ENCODE results near the gene ORAI2.

Gene ORAI2

DNA sequence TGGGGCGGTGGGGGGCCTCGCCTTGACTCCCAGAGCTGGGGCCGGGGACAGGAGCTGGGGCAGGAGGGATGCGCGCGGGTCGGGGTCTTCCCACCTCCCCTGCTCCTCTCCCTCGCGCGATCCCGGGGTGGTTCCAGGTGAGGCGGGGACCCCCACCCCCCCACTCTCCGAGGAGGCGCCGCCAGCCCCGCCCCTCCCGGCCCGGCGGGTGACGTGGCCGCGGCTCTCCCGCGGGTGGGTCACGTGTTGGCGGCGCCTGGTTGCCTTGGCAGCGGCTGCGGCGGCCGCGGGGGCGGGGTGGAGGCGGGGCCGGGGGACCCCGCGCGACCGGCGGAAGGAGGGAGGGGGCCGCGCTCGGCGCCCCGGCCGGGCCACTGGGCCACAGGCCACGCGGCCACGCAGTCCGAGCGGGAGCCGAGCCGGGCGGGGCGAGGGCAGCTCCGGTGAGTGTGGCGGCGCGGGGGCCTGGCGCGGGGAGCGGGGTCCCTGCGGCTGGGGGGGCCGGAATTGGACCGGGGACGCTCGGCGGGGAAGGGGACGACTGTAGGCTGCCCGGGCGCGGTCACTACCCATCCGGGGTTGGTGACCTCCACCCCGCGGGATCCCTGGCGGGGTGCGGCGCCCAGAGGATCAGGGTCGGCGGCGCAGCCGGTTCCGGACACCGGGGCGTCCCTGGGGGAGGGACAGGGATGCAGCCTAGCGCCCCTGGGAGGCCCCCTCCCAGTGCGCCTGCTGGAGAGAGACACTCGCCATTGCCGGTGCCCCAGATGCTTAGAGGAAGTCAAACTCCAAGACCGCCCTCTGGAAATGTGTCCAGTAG, at the start of gene ORAI2:
TSS of gene ORAI2 (plus strand) at position 357 of the 820 bp plus-strand sequence. CDS start 5,382 bp downstream, outside the sequence.
- peaks cover 15% of the 10 kb centered on the region for H3K36me3 ChIP-seq (replicated peaks; ENCODE audit: low read depth, low read length)
- peak within 1 kb of the TSS; percentile 93 for H3K27ac ChIP-seq (ENCODE audit: low read length)
- peaks cover 41% of the 10 kb centered on the region for H3K79me2 ChIP-seq (ENCODE audit: low read length)
- peak within 1 kb of the TSS; percentile 33; the same call in 1 of the 2 replicates for H2AFZ ChIP-seq (ENCODE audit: low read depth, low read length)
- peak within 1 kb of the TSS; percentile 91 for H3K4me3 ChIP-seq (ENCODE audit: low read length)
- H3K27me3 ChIP-seq (ENCODE audit: low read depth, low read length) = no peaks in the 10 kb centered on the region
- TF ChIP-seq EZH2phosphoT487 (IDR thresholded peaks at IDR 0.05; ENCODE audit: low read depth) (no peak), CTCF (IDR thresholded peaks at IDR 0.05; ENCODE audit: low read depth, low read length) (no peak)
- H4K20me1 ChIP-seq (ENCODE audit: insufficient read depth, low read length) = no peaks in the 10 kb centered on the region
- H3K9ac ChIP-seq (ENCODE audit: low read length) = peak within 1 kb of the TSS; percentile 99
- H3K4me2 ChIP-seq (ENCODE audit: low read length) = peak within 1 kb of the TSS; percentile 98
- peaks cover 43% of the 10 kb centered on the region for H3K4me1 ChIP-seq (ENCODE audit: low read length)
- no peaks in the 10 kb centered on the region for H3K9me3 ChIP-seq (ENCODE audit: insufficient read depth, low read length)

- Histone ChIP-seq H3K9me3 (ENCODE audit: insufficient read depth, low read length) (no peaks in the 10 kb centered on the region), H3K27me3 (ENCODE audit: low read depth, low read length) (no peaks in the 10 kb centered on the region), H3K4me3 (ENCODE audit: low read length) (no peak overlapping the region), H4K20me1 (ENCODE audit: insufficient read depth, low read length) (no peaks in the 10 kb centered on the region), H3K27ac (ENCODE audit: low read length) (no peak overlapping the region), H3K4me1 (ENCODE audit: low read length) (no peaks in the 10 kb centered on the region), H2AFZ (ENCODE audit: low read depth, low read length) (no peak overlapping the region), H3K79me2 (ENCODE audit: low read length) (no peaks in the 10 kb centered on the region), H3K4me2 (ENCODE audit: low read length) (no peak overlapping the region), H3K9ac (ENCODE audit: low read length) (no peak overlapping the region), H3K36me3 (replicated peaks; ENCODE audit: low read depth, low read length) (peaks cover 8% of the 10 kb centered on the region)
- TF ChIP-seq CTCF (IDR thresholded peaks at IDR 0.05; ENCODE audit: low read depth, low read length) (no peak), EZH2phosphoT487 (IDR thresholded peaks at IDR 0.05; ENCODE audit: low read depth) (no peak)
These were observed 46.3 kb upstream of the ORAI2 start for GRCh38 chr7:102387064-102387463.

DNA sequence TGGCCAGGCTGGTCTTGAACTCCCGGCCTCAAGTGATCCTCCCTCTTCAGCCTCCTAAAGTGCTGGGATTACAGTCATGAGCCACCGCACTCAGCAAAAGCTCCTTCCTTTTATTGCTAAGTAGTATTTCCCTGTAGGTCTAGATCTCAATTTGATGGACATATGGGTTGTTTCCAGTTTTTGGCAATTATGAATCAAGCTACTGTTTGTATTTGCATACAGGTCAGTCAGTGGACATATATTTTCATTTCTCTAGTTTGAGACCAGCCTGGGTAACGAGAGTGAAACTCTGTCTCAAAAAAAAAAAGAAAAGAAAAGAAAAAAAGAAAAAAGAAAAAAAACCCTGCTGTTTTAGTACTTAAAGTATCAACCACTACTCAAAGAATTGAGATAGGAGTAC, 43.6 kb upstream of the ORAI2 start:
- Histone ChIP-seq H3K36me3 (replicated peaks; ENCODE audit: low read depth, low read length) (peaks cover 20% of the 10 kb centered on the region), H3K9me3 (ENCODE audit: insufficient read depth, low read length) (no peaks in the 10 kb centered on the region), H3K4me1 (ENCODE audit: low read length) (no peaks in the 10 kb centered on the region), H3K27ac (ENCODE audit: low read length) (no peak overlapping the region), H4K20me1 (ENCODE audit: insufficient read depth, low read length) (no peaks in the 10 kb centered on the region), H2AFZ (ENCODE audit: low read depth, low read length) (no peak overlapping the region), H3K27me3 (ENCODE audit: low read depth, low read length) (no peaks in the 10 kb centered on the region), H3K9ac (ENCODE audit: low read length) (no peak overlapping the region), H3K79me2 (ENCODE audit: low read length) (no peaks in the 10 kb centered on the region), H3K4me3 (ENCODE audit: low read length) (no peak overlapping the region), H3K4me2 (ENCODE audit: low read length) (no peak overlapping the region)
- TF ChIP-seq EZH2phosphoT487 (IDR thresholded peaks at IDR 0.05; ENCODE audit: low read depth) = no peak
- no peak for TF ChIP-seq CTCF (IDR thresholded peaks at IDR 0.05; ENCODE audit: low read depth, low read length)

DNA sequence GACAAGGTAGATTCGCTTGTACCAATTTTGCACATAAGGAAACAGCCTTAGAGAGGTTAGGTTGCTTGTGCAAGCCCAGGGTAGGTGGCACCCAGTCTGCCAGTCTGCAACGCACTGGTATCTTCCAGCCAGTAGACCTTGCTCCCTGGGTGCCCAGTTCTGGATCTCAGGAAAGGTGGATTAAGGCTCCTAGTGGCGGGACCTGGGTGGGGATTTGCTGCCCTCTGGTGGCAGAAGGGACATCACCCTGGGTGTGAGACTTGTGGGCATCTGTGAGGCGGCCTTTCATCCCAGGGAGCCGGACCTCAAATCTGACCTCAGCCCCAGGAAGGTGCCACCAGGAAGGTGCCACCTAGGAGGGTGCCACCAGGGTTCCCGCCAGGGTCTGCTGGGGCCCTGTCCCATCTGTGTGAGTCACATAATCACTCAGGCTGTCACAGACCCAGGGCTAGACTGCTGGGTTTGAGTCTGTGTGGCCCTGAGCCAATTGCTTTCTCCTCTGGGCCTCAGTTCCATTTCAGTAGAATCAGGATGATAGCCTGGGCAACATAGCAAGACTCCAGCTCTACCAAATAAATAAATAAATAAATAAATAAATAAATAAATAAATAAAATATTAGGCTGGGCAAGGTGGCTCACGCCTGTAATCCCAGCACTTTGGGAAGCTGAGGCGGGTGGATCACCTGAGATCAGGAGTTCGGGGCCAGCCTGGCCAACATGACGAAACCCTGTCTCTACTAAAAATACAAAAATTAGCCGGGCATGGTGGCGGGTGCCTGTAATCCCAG, 42.5 kb upstream of the ORAI2 start:
- H3K4me3 ChIP-seq (ENCODE audit: low read length) = no peak overlapping the region
- peaks cover 20% of the 10 kb centered on the region for H3K36me3 ChIP-seq (replicated peaks; ENCODE audit: low read depth, low read length)
- H4K20me1 ChIP-seq (ENCODE audit: insufficient read depth, low read length) = no peaks in the 10 kb centered on the region
- no peaks in the 10 kb centered on the region for H3K9me3 ChIP-seq (ENCODE audit: insufficient read depth, low read length)
- no peak overlapping the region for H3K27ac ChIP-seq (ENCODE audit: low read length)
- H3K4me1 ChIP-seq (ENCODE audit: low read length) = peaks cover 3% of the 10 kb centered on the region; the same call in 1 of the 2 replicates
- no peak overlapping the region for H2AFZ ChIP-seq (ENCODE audit: low read depth, low read length)
- no peaks in the 10 kb centered on the region for H3K27me3 ChIP-seq (ENCODE audit: low read depth, low read length)
- H3K9ac ChIP-seq (ENCODE audit: low read length) = no peak overlapping the region
- H3K4me2 ChIP-seq (ENCODE audit: low read length) = no peak overlapping the region
- no peaks in the 10 kb centered on the region for H3K79me2 ChIP-seq (ENCODE audit: low read length)
- no peak for TF ChIP-seq EZH2phosphoT487 (IDR thresholded peaks at IDR 0.05; ENCODE audit: low read depth)
- TF ChIP-seq CTCF (IDR thresholded peaks at IDR 0.05; ENCODE audit: low read depth, low read length) = peak; percentile 89

Measured in OCI-LY3 (cell line).